Measurements from ENCODE around the gene ERI2. TPM values are rescaled to one million over a fixed set of nuclear protein-coding genes. Genes with fewer than 3 reads are reported as not detected.
A peak's percentile ranks its signal among the peaks of the same experiment; 100 is the strongest.

Gene ERI2
- total and polyA plus RNA-seq, 2 of the 13 experiments (the other 11 are each of a cell fraction or from before 2014, with no cell fraction given), result 17.4 to 41.3 TPM

DNA sequence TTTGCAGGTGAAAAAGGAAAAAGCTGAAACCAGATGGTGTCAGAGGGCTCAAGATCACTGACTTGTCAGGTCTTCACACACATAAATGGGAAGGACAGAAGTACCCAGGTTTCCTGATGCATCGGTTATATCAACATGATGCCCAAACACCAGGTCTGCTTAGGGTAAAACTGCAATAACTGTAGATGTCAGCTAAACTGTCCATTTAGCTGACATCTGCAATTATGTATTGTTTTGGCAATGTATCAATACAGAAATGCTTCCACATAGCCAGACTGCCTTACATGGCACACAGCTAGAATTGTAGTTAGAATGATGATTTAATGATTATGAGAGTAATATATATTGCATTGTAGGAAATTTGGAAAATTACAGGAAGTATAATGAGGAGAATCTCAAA, 37.5 kb downstream of the ERI2 start:
- TF ChIP-seq ZNF556 (CRISPR knock-in tag; IDR thresholded peaks at IDR 0.05; ENCODE audit: borderline replicate concordance) (no peak), NR2F1 (CRISPR knock-in tag; IDR thresholded peaks at IDR 0.05) (no peak), SIN3B (IDR thresholded peaks at IDR 0.05; ENCODE audit: low read length) (no peak), MAFF (IDR thresholded peaks at IDR 0.05; ENCODE audit: low read depth, low read length) (peak; percentile 94), MAFK (conservative IDR thresholded peaks at IDR 0.05 in 1 of 2, IDR thresholded peaks at IDR 0.05 in 1 of 2; ENCODE audit: low read length in 2 of 2) (peak; percentile 91 to 96)
- TF ChIP-seq, protein P1, sequence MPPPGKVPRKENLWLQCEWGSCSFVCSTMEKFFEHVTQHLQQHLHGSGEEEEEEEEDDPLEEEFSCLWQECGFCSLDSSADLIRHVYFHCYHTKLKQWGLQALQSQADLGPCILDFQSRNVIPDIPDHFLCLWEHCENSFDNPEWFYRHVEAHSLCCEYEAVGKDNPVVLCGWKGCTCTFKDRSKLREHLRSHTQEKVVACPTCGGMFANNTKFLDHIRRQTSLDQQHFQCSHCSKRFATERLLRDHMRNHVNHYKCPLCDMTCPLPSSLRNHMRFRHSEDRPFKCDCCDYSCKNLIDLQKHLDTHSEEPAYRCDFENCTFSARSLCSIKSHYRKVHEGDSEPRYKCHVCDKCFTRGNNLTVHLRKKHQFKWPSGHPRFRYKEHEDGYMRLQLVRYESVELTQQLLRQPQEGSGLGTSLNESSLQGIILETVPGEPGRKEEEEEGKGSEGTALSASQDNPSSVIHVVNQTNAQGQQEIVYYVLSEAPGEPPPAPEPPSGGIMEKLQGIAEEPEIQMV (CRISPR knock-in tag; IDR thresholded peaks at IDR 0.05; ENCODE audit: low read depth), result no peak
- TF ChIP-seq, protein P2, sequence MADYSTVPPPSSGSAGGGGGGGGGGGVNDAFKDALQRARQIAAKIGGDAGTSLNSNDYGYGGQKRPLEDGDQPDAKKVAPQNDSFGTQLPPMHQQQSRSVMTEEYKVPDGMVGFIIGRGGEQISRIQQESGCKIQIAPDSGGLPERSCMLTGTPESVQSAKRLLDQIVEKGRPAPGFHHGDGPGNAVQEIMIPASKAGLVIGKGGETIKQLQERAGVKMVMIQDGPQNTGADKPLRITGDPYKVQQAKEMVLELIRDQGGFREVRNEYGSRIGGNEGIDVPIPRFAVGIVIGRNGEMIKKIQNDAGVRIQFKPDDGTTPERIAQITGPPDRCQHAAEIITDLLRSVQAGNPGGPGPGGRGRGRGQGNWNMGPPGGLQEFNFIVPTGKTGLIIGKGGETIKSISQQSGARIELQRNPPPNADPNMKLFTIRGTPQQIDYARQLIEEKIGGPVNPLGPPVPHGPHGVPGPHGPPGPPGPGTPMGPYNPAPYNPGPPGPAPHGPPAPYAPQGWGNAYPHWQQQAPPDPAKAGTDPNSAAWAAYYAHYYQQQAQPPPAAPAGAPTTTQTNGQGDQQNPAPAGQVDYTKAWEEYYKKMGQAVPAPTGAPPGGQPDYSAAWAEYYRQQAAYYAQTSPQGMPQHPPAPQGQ (CRISPR knock-in tag; IDR thresholded peaks at IDR 0.05; ENCODE audit: borderline replicate concordance), result 0 out of 2 replicates have a peak, but pooled peaks have one; percentile 26
- TF ChIP-seq, protein P3, sequence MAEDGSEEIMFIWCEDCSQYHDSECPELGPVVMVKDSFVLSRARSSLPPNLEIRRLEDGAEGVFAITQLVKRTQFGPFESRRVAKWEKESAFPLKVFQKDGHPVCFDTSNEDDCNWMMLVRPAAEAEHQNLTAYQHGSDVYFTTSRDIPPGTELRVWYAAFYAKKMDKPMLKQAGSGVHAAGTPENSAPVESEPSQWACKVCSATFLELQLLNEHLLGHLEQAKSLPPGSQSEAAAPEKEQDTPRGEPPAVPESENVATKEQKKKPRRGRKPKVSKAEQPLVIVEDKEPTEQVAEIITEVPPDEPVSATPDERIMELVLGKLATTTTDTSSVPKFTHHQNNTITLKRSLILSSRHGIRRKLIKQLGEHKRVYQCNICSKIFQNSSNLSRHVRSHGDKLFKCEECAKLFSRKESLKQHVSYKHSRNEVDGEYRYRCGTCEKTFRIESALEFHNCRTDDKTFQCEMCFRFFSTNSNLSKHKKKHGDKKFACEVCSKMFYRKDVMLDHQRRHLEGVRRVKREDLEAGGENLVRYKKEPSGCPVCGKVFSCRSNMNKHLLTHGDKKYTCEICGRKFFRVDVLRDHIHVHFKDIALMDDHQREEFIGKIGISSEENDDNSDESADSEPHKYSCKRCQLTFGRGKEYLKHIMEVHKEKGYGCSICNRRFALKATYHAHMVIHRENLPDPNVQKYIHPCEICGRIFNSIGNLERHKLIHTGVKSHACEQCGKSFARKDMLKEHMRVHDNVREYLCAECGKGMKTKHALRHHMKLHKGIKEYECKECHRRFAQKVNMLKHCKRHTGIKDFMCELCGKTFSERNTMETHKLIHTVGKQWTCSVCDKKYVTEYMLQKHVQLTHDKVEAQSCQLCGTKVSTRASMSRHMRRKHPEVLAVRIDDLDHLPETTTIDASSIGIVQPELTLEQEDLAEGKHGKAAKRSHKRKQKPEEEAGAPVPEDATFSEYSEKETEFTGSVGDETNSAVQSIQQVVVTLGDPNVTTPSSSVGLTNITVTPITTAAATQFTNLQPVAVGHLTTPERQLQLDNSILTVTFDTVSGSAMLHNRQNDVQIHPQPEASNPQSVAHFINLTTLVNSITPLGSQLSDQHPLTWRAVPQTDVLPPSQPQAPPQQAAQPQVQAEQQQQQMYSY (CRISPR knock-in tag; IDR thresholded peaks at IDR 0.05), result no peak
- TF ChIP-seq, protein P4, sequence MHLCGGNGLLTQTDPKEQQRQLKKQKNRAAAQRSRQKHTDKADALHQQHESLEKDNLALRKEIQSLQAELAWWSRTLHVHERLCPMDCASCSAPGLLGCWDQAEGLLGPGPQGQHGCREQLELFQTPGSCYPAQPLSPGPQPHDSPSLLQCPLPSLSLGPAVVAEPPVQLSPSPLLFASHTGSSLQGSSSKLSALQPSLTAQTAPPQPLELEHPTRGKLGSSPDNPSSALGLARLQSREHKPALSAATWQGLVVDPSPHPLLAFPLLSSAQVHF (CRISPR knock-in tag; IDR thresholded peaks at IDR 0.05), result no peak
- Histone ChIP-seq H3K27ac (ENCODE audit: extremely low read length, insufficient read depth, low read length) (no peak overlapping the region), H3K27me3 (ENCODE audit: control insufficient read depth in 1 of 2, insufficient read depth in 2 of 2, low read length in 2 of 2) (no peaks in the 10 kb centered on the region), H3K4me3 (replicated peaks in 1 of 3; ENCODE audit: insufficient read depth in 1 of 3, low read depth in 2 of 3, low read length in 3 of 3) (no peak overlapping the region), H3K9me3 (ENCODE audit: low read length) (no peaks in the 10 kb centered on the region), H3K4me1 (ENCODE audit: insufficient read depth, low read length) (peaks cover 28% of the 10 kb centered on the region), H3K9ac (ENCODE audit: insufficient read depth, low read depth, low read length) (no peak overlapping the region), H3K36me3 (replicated peaks in 1 of 2; ENCODE audit: control insufficient read depth in 1 of 2, insufficient read depth in 2 of 2, low read length in 2 of 2) (0 out of 5 replicates have a peak, but pooled peaks cover 0 to 1% of the 10 kb centered on the region in 2 experiments), H3K79me2 (ENCODE audit: insufficient read depth, low read length) (no peaks in the 10 kb centered on the region), H2AFZ (ENCODE audit: low read length) (no peak overlapping the region), H4K20me1 (ENCODE audit: insufficient read depth, low read length) (no peaks in the 10 kb centered on the region), H3K4me2 (ENCODE audit: low read depth, low read length) (no peak overlapping the region)
- WGBS (ENCODE audit: low lambda C conversion rate), result 96% methylated on average over 1 of the region's 1 CpG
- DNase-seq (ENCODE audit: low spot score), result no peak
- FAIRE-seq, result no peak
- no peak for ATAC-seq
- BruUV-seq (replicated peaks), result no TSS peak
- in situ Hi-C loops (cut with HindIII; ENCODE audit: extremely low pct_ligation_motif_present, low pct_unique_long_range_greater_than_20kb), result no loop called here
- ChIA-PET CTCF (ENCODE audit: low intra/inter-chr PET ratio, low total read pairs) (no interaction called here), POLR2A (no interaction called here)
- intact Hi-C loops (cut with micrococcal nuclease; ENCODE audit: unreplicated experiment), result no loop called here

Data from HepG2 (cell line).